HepG2 (cell line): ENCODE data around the gene TDRD1. TPM values are rescaled to one million over a fixed set of nuclear protein-coding genes. Genes with fewer than 3 reads are reported as not detected.

ENCODE experiments used
- AHR ChIP-seq: IDR thresholded peaks from 2 replicates; pipeline ENCODE4 v1.6.1; 2018; ENCODE audit warnings: missing genetic modification reagents, missing compliant biosample characterization
- CBFB ChIP-seq: sonication (generic); formaldehyde crosslinking; IDR thresholded peaks from 2 replicates; pipeline ENCODE4 v1.4.0; 2020; ENCODE audit warnings: missing genetic modification reagents
- HMGXB3 ChIP-seq: sonication (generic); formaldehyde crosslinking; IDR thresholded peaks from 2 replicates; pipeline ENCODE4 v1.4.0; 2020; ENCODE audit warnings: missing genetic modification reagents, borderline replicate concordance
- IRF2 ChIP-seq: IDR thresholded peaks from 2 replicates; pipeline ENCODE4 v1.6.1; 2018; ENCODE audit warnings: missing genetic modification reagents, missing compliant biosample characterization
- KDM2A ChIP-seq: sonication (generic); formaldehyde crosslinking; IDR thresholded peaks from 2 replicates; pipeline ENCODE4 v1.4.0; 2020; ENCODE audit warnings: low read depth, missing genetic modification reagents, borderline replicate concordance
- NFE2 ChIP-seq: sonication (generic); formaldehyde crosslinking; IDR thresholded peaks from 2 replicates; pipeline ENCODE4 v1.4.0; 2020; ENCODE audit warnings: missing genetic modification reagents
- RARG ChIP-seq: sonication (generic); formaldehyde crosslinking; IDR thresholded peaks from 2 replicates; pipeline ENCODE4 v1.4.0; 2020; ENCODE audit warnings: low read depth, mild to moderate bottlenecking, missing genetic modification reagents
- RERE ChIP-seq: IDR thresholded peaks from 2 replicates; pipeline ENCODE4 v1.6.1; 2016; ENCODE audit warnings: low read depth, missing genetic modification reagents, missing compliant biosample characterization
- SKI ChIP-seq: fragments of 450-650 bp; IDR thresholded peaks from one replicate; pipeline ENCODE4 v1.6.1; 2018; ENCODE audit warnings: mild to moderate bottlenecking; ENCODE audit not compliant: partially characterized antibody
- THYN1 ChIP-seq: sonication (generic); formaldehyde crosslinking; IDR thresholded peaks from 2 replicates; pipeline ENCODE4 v1.8.1; 2023; ENCODE audit warnings: low read depth, mild to moderate bottlenecking, moderate library complexity, missing genetic modification reagents, borderline replicate concordance
- ZFP36L2 ChIP-seq: sonication (generic); formaldehyde crosslinking; IDR thresholded peaks from 2 replicates; pipeline ENCODE4 v1.4.0; 2020; ENCODE audit warnings: missing genetic modification reagents
- ZNF234 ChIP-seq: sonication (generic); formaldehyde crosslinking; conservative IDR thresholded peaks from 2 replicates; pipeline ENCODE4 v1.5.1; 2020; ENCODE audit warnings: mild to moderate bottlenecking, missing genetic modification reagents
- ZNF362 ChIP-seq: sonication (generic); formaldehyde crosslinking; IDR thresholded peaks from 2 replicates; pipeline ENCODE4 v1.4.0; 2020; ENCODE audit warnings: missing genetic modification reagents, mild to moderate bottlenecking, borderline replicate concordance
- ZNF44 ChIP-seq: sonication (generic); formaldehyde crosslinking; IDR thresholded peaks from 2 replicates; pipeline ENCODE4 v1.5.1; 2020; ENCODE audit warnings: mild to moderate bottlenecking, missing genetic modification reagents
- ZNF616 ChIP-seq: sonication (generic); formaldehyde crosslinking; IDR thresholded peaks from 2 replicates; pipeline ENCODE4 v1.5.0; 2020; ENCODE audit warnings: low read depth, mild to moderate bottlenecking, missing genetic modification reagents
- ZNF816 ChIP-seq: sonication (generic); formaldehyde crosslinking; IDR thresholded peaks from 2 replicates; pipeline ENCODE4 v1.8.0; 2022; ENCODE audit warnings: missing genetic modification reagents, mild to moderate bottlenecking, borderline replicate concordance
- polyA plus RNA-seq, 8 experiments: library from polyadenylated mRNA; depleted of rRNA in 3 of 8; stranded (reverse) in 7 of 8; unstranded in 1 of 8; fragments of >200 nt; fragmentation: Illumina TruSeq in 4 of 8; extraction: Trizol in 4 of 8; gene quantifications; 2 replicates each; pipeline versions ENCODE4 v1.2.1 to v1.2.3, GENCODE V29; 2011 to 2016; ENCODE audit warnings: low read depth in 4 of 8, missing spikeins in 1 of 8, mixed read lengths in 1 of 8; ENCODE audit not compliant: insufficient read depth in 1 of 8
- total RNA-seq, 5 experiments: library from RNA; depleted of rRNA; stranded (reverse); fragments of >200 nt; fragmentation: Illumina TruSeq; extraction: Trizol; gene quantifications; 2 replicates each; pipeline ENCODE4 v1.2.3, GENCODE V29; 2016; ENCODE audit warnings: low read depth in 1 of 5
- TF ChIP-seq, protein P1 (sequence below): sonication (generic); formaldehyde crosslinking; IDR thresholded peaks from 2 replicates; pipeline ENCODE4 v1.8.1; 2023; ENCODE audit warnings: missing genetic modification reagents, inconsistent platforms, borderline replicate concordance

TDRD1 gene
- total and polyA plus RNA-seq, 2 of the 13 experiments (the other 11 are each of a cell fraction or from before 2014, with no cell fraction given): not detected

- TF ChIP-seq, protein P1, sequence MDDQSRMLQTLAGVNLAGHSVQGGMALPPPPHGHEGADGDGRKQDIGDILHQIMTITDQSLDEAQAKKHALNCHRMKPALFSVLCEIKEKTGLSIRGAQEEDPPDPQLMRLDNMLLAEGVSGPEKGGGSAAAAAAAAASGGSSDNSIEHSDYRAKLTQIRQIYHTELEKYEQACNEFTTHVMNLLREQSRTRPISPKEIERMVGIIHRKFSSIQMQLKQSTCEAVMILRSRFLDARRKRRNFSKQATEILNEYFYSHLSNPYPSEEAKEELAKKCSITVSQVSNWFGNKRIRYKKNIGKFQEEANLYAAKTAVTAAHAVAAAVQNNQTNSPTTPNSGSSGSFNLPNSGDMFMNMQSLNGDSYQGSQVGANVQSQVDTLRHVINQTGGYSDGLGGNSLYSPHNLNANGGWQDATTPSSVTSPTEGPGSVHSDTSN (CRISPR knock-in tag): no peak
- no peak for TF ChIP-seq ZNF234 (CRISPR knock-in tag)
- peak; percentile 18; the same call in 1 of the 2 replicates for TF ChIP-seq HMGXB3 (CRISPR knock-in tag)
- TF ChIP-seq IRF2 (CRISPR knock-in tag): peak; percentile 61; the same call in 1 of the 2 replicates
- no peak for TF ChIP-seq ZFP36L2 (CRISPR knock-in tag)
- TF ChIP-seq SKI: no peak
- peak; percentile 42; the same call in 1 of the 2 replicates for TF ChIP-seq AHR (CRISPR knock-in tag)
- no peak for TF ChIP-seq ZNF362 (CRISPR knock-in tag)
- no peak for TF ChIP-seq ZNF616 (CRISPR knock-in tag)
- TF ChIP-seq RARG (CRISPR knock-in tag): no peak
- TF ChIP-seq ZNF816 (CRISPR knock-in tag): no peak
- no peak for TF ChIP-seq RERE (CRISPR knock-in tag)
- no peak for TF ChIP-seq ZNF44 (CRISPR knock-in tag)
- TF ChIP-seq NFE2 (CRISPR knock-in tag): 0 out of 2 replicates have a peak, but pooled peaks have one; percentile 12
- TF ChIP-seq THYN1: no peak
- peak; percentile 68; the same call in 1 of the 2 replicates for TF ChIP-seq CBFB
- TF ChIP-seq KDM2A (CRISPR knock-in tag): peak; percentile 66; the same call in 1 of the 2 replicates
Observed at GRCh38 chr10:114173921-114174694, 5.0 kb upstream of the TDRD1 start, which contains the start of gene CCDC186 (continued).
